Measurements from ENCODE around the gene ADAP2.
"Not testable (repeated sequence)": the region's sequence is repeated elsewhere in the genome, so short reads cannot be mapped to it uniquely, and the experiment has no call there.

Gene ADAP2

GRCh38 chr17:30921544-30922196 is at the start of gene ADAP2:
Gene ADAP2 (plus strand): TSS chr17:30921945. CDS start chr17:30922015, 70 bp downstream.
- DNase-seq, result peak in 1 of 2 donors; percentile 7

DNA sequence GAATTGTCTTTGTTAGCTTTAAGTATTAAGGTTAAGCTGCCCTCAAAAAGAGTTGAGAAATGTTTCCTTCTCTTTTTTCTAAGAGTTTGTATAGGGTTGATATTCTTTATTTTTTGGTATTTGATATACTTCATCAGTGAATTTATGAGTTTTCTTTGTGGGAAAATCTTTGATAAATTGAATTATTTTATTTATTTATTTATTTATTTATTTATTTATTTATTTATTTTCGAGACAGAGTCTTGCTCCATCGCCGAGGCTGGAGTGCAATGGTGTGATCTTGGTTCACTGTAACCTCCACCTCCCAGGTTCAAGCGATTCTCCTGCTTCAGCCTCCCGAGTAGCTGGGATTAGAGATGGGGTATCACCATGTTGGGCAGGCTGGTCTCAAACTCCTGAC is 35.6 kb upstream of the ADAP2 start:
- no peak for DNase-seq

DNA sequence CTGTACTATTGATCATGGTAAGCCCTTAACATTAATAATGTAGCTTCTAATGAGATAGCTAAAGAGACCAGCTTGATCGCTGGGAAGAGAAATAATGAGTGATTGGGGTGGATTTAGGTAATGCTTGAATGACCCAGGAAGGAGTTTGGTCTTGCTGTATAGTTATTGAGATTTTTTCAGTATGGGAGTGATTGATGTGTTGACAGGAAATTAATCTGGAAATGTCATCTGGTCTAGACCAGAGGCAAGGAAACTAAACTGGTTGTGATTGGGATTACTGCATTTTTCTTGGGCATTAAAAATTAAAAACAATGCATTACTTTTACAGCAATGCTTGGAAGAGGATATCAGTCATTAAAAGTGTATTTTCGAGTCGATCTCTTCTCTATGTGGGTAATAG is 27.5 kb upstream of the ADAP2 start:
- no peak for DNase-seq

DNA sequence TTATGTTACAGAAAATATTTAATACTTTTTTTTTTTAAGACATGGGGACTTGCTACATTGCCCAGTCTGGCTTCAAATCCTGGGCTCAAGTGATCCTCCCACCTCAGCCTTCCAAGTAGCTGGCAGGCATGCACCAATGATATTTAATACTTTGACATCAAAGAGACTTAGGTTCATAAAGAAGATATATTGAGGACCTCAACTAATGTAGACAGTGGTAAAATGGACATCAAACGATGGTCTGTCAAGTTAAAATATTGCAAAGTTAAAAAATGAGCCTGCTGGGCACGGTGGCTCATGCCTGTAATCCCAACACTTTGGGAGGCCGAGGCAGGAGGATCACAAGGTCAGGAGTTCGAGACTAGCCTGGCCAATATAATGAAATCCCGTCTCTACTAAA is 24.4 kb upstream of the ADAP2 start:
- no peak for DNase-seq

GRCh38 chr17:30905742-30906100 is 16.0 kb upstream of the ADAP2 start:
- DNase-seq, result peak; percentile 24 to 29

GRCh38 chr17:30906101-30906911 is 15.4 kb upstream of the ADAP2 start, which contains the start of gene TEFM:
Gene TEFM (minus strand): TSS chr17:30906238. CDS start chr17:30906198, 40 bp downstream.
- DNase-seq, result peak; percentile 88 to 92

DNA sequence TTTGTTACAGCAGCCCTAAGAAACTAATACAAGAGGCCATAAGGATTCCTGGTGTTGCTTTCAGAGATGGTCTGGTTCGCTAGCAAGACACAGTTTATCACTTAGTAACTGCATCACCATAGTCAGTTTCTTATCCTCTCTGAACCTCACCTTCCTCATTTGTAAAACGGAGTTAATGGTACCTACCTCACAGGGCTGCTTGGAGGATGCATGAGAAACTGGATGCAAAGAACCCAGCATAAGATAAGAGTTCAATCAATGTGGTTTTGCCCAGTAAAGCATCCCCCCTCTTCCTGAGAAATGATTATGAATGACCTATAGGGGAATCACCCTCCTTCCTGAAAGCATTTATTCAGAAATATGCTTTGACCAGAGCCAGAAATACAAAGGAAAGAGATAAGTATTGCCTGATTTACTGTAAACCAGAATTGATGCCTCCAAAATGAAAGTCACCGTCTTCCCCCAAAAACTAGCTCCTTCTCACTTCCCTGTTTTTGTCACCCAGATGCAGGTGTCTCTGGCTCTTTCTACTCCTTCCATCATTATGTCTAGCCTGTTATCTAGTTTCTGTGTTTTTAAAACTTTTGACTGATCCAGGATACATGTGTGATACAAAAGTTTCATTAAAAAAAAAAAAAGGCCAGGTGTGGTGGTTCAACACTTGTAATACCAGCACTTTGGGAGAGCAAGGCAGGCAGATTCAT is 12.9 kb upstream of the ADAP2 start:
- no peak for DNase-seq

- DNase-seq, result not testable (repeated sequence)
Measured at GRCh38 chr17:30910151-30910550, 11.6 kb upstream of the ADAP2 start.

DNA sequence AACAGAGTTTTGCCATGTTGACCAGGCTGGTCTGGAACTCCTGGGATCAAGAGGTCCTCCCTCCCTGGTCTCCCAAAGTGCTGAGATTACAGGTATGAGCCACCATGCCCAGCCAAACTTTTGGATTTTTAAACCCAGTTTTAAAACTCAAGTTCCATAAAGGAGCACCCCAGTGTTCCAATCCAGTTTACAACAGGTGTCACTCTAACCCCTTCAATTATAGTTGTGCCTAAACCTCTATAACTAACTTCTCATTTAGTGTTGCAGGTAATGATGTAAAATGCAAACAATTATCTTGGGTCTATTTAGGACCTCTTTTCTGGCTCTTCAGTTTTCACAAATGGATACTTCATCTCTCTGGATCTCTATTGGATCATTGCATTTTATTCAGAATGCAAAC is 7.8 kb upstream of the ADAP2 start:
- DNase-seq, result no peak

- DNase-seq, result no peak
Measured at GRCh38 chr17:30915833-30916611, 5.7 kb upstream of the ADAP2 start.

DNA sequence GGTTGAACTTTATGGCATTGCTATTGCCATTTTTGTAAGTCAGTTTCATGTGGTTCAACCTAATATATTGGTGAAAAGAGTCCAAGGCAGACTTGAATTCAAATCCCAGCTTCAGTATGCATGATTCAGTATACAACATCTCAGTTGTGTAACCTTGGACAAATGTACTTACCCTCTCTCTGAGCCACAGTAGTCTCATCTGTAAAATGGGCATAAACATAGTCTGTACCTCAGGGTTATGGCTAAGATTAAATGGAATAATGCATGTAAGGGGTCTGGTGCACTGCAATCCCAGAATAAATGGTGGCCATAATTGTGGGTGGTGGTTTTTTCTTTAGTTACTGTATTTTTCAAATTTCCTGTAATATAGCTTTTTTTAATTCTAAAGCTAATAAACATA is 4.7 kb upstream of the ADAP2 start:
- no peak for DNase-seq

DNA sequence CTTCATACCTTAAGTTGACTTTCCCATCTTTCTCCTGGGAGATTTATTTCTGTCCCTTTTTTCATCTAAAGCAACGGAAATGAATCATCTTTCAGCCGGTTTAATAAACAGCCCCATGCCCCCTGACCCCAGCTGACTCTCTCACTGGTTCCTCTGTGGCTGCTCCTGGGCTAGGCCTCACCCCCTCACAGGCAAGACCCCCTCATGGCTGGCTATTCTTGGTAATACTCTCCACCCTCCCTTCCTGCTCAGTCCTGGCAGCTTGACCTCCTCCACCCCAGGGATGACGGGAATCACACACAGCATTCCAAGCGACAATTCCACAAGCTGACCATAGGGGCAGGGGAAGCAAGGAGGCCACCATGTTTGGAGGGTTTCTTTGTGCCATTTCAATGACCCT is 1.5 kb upstream of the ADAP2 start:
- DNase-seq, result no peak

- DNase-seq, result no peak
Measured at GRCh38 chr17:30920683-30921543, 832 bp upstream of the ADAP2 start.

- DNase-seq, result peak in 1 of 2 donors; percentile 12
Measured at GRCh38 chr17:30922235-30923030, 688 bp downstream of the ADAP2 start.

DNA sequence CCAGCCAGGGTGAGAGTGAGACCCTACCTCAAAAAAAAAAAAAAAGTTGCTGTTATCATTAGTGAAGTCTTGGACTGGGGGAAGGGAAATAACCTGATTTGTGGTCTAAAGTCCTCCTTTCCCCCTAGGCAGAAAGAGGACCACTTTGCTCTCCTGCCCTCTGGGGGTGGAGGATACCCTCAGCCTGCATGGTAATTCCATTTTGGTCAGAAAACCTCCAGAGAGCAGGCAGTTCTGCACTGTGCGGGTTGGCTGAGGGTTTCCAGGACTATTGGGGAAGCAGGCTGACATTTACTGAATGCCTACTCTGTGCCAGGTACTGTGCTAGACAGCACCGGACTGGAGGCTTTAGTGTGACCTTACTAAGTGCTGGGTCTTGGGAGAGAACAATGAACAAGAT is 2.6 kb downstream of the ADAP2 start:
- DNase-seq, result no peak

- no peak for DNase-seq
Measured at GRCh38 chr17:30926516-30926915, 4.8 kb downstream of the ADAP2 start.

DNA sequence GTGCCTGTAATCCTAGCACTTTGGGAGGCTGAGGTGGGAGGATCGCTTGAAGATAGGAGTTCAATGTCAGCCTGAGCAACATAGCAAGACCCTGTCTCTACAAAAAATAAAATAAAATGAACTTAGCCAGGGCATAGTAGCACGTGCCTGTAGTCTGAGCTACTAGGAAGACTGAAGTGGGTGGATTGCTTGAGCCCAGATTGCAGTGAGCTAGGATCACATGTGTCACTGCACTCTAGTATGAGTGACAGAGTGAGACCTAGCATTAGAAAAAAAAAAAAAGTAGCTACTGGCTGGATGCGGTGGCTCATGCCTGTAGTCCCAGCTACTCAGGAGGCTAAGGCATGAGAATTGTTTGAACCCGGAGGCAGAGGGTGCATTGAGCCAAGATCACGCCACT is 6.0 kb downstream of the ADAP2 start:
- no peak for DNase-seq

- DNase-seq, result no peak
Measured at GRCh38 chr17:30928584-30928983, 6.8 kb downstream of the ADAP2 start.

DNA sequence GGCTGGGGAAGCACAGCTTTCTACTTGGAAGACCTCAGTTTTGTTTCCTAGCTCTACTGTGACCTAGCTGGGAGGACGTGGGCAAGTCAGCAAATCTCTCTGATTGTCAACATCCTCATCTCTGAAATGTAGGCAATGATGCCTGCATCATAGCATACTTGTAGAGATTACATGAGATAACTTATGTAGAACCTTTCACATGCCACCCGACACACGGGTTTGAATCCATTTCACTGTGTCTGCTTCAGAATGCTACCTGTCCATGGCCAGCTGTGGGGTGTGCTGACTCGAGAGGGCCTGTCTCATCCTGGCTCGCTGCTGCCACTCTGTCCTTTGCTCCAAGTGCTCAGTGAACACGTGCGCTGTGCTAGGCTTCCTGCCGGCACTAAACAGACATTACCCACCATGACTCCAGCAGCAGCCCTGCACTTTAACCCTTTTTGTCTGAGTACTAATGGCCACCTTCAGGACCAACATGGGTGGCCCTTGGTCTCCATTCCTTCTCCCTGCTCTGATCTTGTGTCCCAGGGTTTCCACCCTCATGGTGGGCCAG is 7.4 kb downstream of the ADAP2 start:
- DNase-seq, result no peak

DNA sequence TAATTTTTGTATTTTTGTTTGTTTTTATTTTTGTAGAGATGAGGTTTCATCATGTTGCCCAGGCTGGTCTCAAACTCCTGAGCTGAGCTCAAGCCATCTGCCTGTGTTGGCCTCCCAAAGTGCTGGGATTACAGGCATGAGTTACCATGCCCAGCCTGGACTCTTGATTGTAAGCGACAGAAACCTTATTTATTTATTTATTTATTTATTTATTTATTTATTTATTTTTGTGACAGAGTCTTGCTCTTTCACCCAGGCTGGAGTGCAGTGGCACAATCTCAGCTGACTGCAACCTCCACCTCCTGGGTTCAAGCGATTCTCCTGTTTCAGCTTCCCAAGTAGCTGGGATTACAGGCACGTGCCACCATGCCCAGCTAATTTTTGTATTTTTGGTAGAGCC is 8.1 kb downstream of the ADAP2 start:
- not testable (repeated sequence) for DNase-seq

DNA sequence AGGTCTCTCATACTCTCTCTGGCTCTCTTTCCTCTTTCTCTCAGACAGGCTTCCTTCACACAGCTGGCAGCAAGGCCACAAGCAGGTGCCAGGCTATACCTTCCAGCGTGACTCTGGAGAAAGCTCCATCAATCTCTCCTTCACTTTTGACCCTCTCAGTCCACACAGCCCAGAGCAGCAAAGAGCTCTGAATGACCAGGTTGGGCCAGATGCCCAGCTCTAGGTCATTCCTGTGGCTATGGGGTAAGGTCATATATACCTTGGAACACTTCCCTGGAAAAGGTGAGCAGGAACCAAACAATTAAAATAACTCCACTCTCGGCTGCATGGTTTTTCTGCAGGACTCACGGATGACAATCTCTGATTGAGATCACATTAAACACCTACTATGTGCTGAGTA is 8.8 kb downstream of the ADAP2 start:
- no peak for DNase-seq
